GM18868 (cell line): ENCODE results near the gene AGR2.
"Not testable (repeated sequence)": the region's sequence is repeated elsewhere in the genome, so short reads cannot be mapped to it uniquely, and the experiment has no call there.

Experiments
- ATAC-seq: cut with Tn5 transposase; IDR thresholded peaks from one replicate; pipeline ENCODE4 v1.9.1; 2021; ENCODE audit warnings: mild to moderate bottlenecking, moderate library complexity; ENCODE audit not compliant: unreplicated experiment

AGR2 gene

GRCh38 chr7:16774986-16775385, 29.8 kb downstream of the AGR2 start:
- no peak for ATAC-seq

- ATAC-seq = no peak
These were observed 30.5 kb downstream of the AGR2 start for GRCh38 chr7:16774294-16774693.

GRCh38 chr7:16773884-16774283, 30.9 kb downstream of the AGR2 start:
- no peak for ATAC-seq

- ATAC-seq = no peak
These were observed 31.5 kb downstream of the AGR2 start for GRCh38 chr7:16773326-16773725.

- no peak for ATAC-seq
These were observed 34.0 kb downstream of the AGR2 start for GRCh38 chr7:16770657-16771329.

- ATAC-seq = not testable (repeated sequence)
These were observed 34.8 kb downstream of the AGR2 start for GRCh38 chr7:16769994-16770393.

GRCh38 chr7:16765436-16765859, 39.4 kb downstream of the AGR2 start:
- ATAC-seq = no peak

- ATAC-seq = no peak
These were observed 39.9 kb downstream of the AGR2 start for GRCh38 chr7:16764942-16765341.

- ATAC-seq = no peak
These were observed 42.6 kb downstream of the AGR2 start for GRCh38 chr7:16762177-16762576.

- ATAC-seq = no peak
These were observed 45.0 kb downstream of the AGR2 start for GRCh38 chr7:16759840-16760239.

- ATAC-seq = no peak
These were observed 45.9 kb downstream of the AGR2 start for GRCh38 chr7:16758631-16759611.

- no peak for ATAC-seq
These were observed 46.8 kb downstream of the AGR2 start for GRCh38 chr7:16758036-16758435.

- no peak for ATAC-seq
These were observed 49.4 kb downstream of the AGR2 start for GRCh38 chr7:16755397-16755796.

- no peak for ATAC-seq
These were observed 49.9 kb downstream of the AGR2 start for GRCh38 chr7:16754856-16755317.

- ATAC-seq = peak; percentile 21
These were observed 50.6 kb downstream of the AGR2 start for GRCh38 chr7:16753932-16754855.

GRCh38 chr7:16753102-16753931, 51.5 kb downstream of the AGR2 start, which contains the start of gene TSPAN13:
Gene TSPAN13, plus strand, starts transcription at chr7:16753755. Its CDS starts 213 bp downstream, at chr7:16753968.
- ATAC-seq = peak; percentile 56

- no peak for ATAC-seq
These were observed 57.7 kb downstream of the AGR2 start for GRCh38 chr7:16747102-16747501.

GRCh38 chr7:16745645-16746044, 59.2 kb downstream of the AGR2 start:
- no peak for ATAC-seq

GRCh38 chr7:16744518-16745250, 60.1 kb downstream of the AGR2 start:
- no peak for ATAC-seq
